K562 (cell line): ENCODE results near the gene EDRF1. TPM values are rescaled to one million over a fixed set of nuclear protein-coding genes. Genes with fewer than 3 reads are reported as not detected.

Experiments
- ATAC-seq: fragments of 200-7000 bp; cut with Tn5 transposase; 3 replicates; pipeline ENCODE4 v1.9.1; 2020; ENCODE audit warnings: moderate library complexity
- BruUV-seq: library from RNA; stranded (reverse); fragments of 400-500 nt; replicated peaks from 2 replicates; lab custom pipeline; 2021; lab: Mats Ljungman, UMichigan
- CTCF ChIA-PET: fragments of 300-600 bp; formaldehyde crosslinking; extraction: SDS; loops from one replicate; lab custom pipeline; 2021; ENCODE audit warnings: low intra/inter-chr PET ratio; lab: Yijun Ruan, JAX
- POLR2A ChIA-PET: fragments of 300-600, 350-650 bp; sonication (Branson Sonifier 250); formaldehyde crosslinking; extraction: SDS; loops from one replicate; lab custom pipeline; 2021; ENCODE audit warnings: antibody characterized with exemption, inconsistent platforms; lab: Yijun Ruan, JAX
- DNase-seq, 4 experiments: peaks; one replicate each; pipeline versions ENCODE4 v3.0.0 to v3.0.0-alpha.2; 2011 to 2018; ENCODE audit warnings: low spot score in 3 of 4, mixed read lengths in 3 of 4; ENCODE audit errors: extremely low read depth in 1 of 4
- FAIRE-seq: peaks from 2 replicates; lab custom pipeline; 2011; peaks lifted over from hg19 to GRCh38; lab: Jason Lieb, UNC
- H2AFZ ChIP-seq: 2 replicates; pipeline ENCODE4 v1.6.0; 2011; ENCODE audit warnings: low read depth, low read length, control low read depth, inconsistent platforms
- H3K27ac ChIP-seq: fragments of 200-600 bp; 3 replicates; pipeline ENCODE4 v1.8.0; 2011; ENCODE audit warnings: low read depth, mild to moderate bottlenecking, control low read depth, inconsistent platforms, low read length, moderate library complexity, mixed read lengths; ENCODE audit errors: extremely low read depth
- H3K27me3 ChIP-seq, 2 experiments: fragments of 300-600 bp in 1 of 2; 2 replicates in 1 of 2; 3 replicates in 1 of 2; pipeline versions ENCODE4 v1.6.0 to v1.8.0; 2011; ENCODE audit warnings: inconsistent platforms in 2 of 2, low read length in 2 of 2, mild to moderate bottlenecking in 1 of 2, mixed read lengths in 1 of 2, moderate library complexity in 1 of 2; ENCODE audit not compliant: control insufficient read depth in 2 of 2, insufficient read depth in 2 of 2
- H3K36me3 ChIP-seq: fragments of 300-600 bp; 3 replicates; pipeline ENCODE4 v1.8.0; 2011; ENCODE audit warnings: mild to moderate bottlenecking, low read length, inconsistent platforms; ENCODE audit not compliant: control insufficient read depth, insufficient read depth
- H3K4me1 ChIP-seq, 2 experiments: fragments of 200-600 bp in 1 of 2; replicated peaks in 1 of 2; 2 replicates in 1 of 2; 3 replicates in 1 of 2; pipeline versions ENCODE4 v1.5.1 to v1.8.0; 2011; ENCODE audit warnings: inconsistent platforms in 2 of 2, low read length in 2 of 2, mild to moderate bottlenecking in 1 of 2, mixed read lengths in 1 of 2, moderate library complexity in 1 of 2; ENCODE audit not compliant: control insufficient read depth in 2 of 2, insufficient read depth in 2 of 2
- H3K4me2 ChIP-seq: 2 replicates; pipeline ENCODE4 v1.6.1; 2011; ENCODE audit warnings: low read length, control low read depth, inconsistent platforms, mixed read lengths; ENCODE audit not compliant: insufficient read depth
- H3K4me3 ChIP-seq: fragments of 200-600 bp; sonication (generic), shearing (Covaris generic); 2 replicates; pipeline ENCODE4 v1.5.1; 2016; ENCODE audit warnings: control low read depth, inconsistent platforms
- H3K79me2 ChIP-seq: fragments of 200-600 bp; 3 replicates; pipeline ENCODE4 v1.8.0; 2011; ENCODE audit warnings: low read length, inconsistent platforms; ENCODE audit not compliant: control insufficient read depth, insufficient read depth
- H3K9ac ChIP-seq, 2 experiments: 2 replicates each; pipeline versions ENCODE4 v1.6.0 to v1.6.1; 2011; ENCODE audit warnings: low read depth in 2 of 2, low read length in 2 of 2, control low read depth in 1 of 2, inconsistent platforms in 1 of 2, mild to moderate bottlenecking in 1 of 2, mixed read lengths in 1 of 2; ENCODE audit not compliant: insufficient read depth in 1 of 2
- H3K9me1 ChIP-seq: one replicate; pipeline ENCODE4 v1.6.0; 2011; ENCODE audit warnings: inconsistent platforms, mild to moderate bottlenecking, low read length, moderate library complexity; ENCODE audit not compliant: control insufficient read depth, insufficient read depth
- H3K9me3 ChIP-seq: replicated peaks from 2 replicates; pipeline ENCODE4 v1.5.1; 2011; ENCODE audit warnings: low read depth, low read length, inconsistent platforms; ENCODE audit not compliant: control insufficient read depth, insufficient read depth
- H4K20me1 ChIP-seq: replicated peaks from 2 replicates; pipeline ENCODE4 v1.6.1; 2011; ENCODE audit warnings: low read length, inconsistent platforms, mixed read lengths; ENCODE audit not compliant: control insufficient read depth, insufficient read depth
- CTCF ChIP-seq, 3 experiments: IDR thresholded peaks in 2 of 3; conservative IDR thresholded peaks in 1 of 3; 2 replicates each; pipeline ENCODE4 v1.5.1; 2011 to 2012; ENCODE audit warnings: low read length in 3 of 3, mild to moderate bottlenecking in 3 of 3, control low read depth in 2 of 3, improper control_type of control experiment in 1 of 3, inconsistent platforms in 1 of 3, low read depth in 1 of 3, mixed read lengths in 1 of 3, moderate library complexity in 1 of 3; ENCODE audit not compliant: insufficient read depth in 2 of 3
- NFYB ChIP-seq: IDR thresholded peaks from 2 replicates; pipeline ENCODE4 v1.6.1; 2011; ENCODE audit warnings: mild to moderate bottlenecking, moderate library complexity; ENCODE audit not compliant: insufficient read length; ENCODE audit errors: extremely low read depth
- RFX1 ChIP-seq: fragments of 450-650 bp; IDR thresholded peaks from 2 replicates; pipeline ENCODE4 v1.6.1; 2016; ENCODE audit warnings: mild to moderate bottlenecking, moderate library complexity
- SIN3B ChIP-seq: fragments of 450-650 bp; IDR thresholded peaks from 2 replicates; pipeline ENCODE4 v1.6.1; 2017; ENCODE audit warnings: low read depth, mild to moderate bottlenecking, moderate library complexity
- WGBS: fragments of 100-300 bp; shearing (Covaris generic); methylation state at CpG from one replicate; pipeline ENCODE4 v1.1.6; 2016; ENCODE audit warnings: low coverage, mixed read lengths; ENCODE audit not compliant: insufficient coverage; ENCODE audit errors: missing lambda C conversion rate; 5-methylcytosine and 5-hydroxymethylcytosine counted together
- in situ Hi-C: fragments of 300-500 bp; cut with MboI; formaldehyde crosslinking; loops from 4 replicates; pipeline ENCODE4 v1.15.0; 2018; ENCODE audit warnings: inconsistent platforms, mixed read lengths
- intact Hi-C: fragments of 100-400 bp; cut with micrococcal nuclease; formaldehyde crosslinking; loops from 2 replicates; pipeline ENCODE4 v1.14.2; 2022
- polyA plus RNA-seq, 8 experiments: library from polyadenylated mRNA; depleted of rRNA in 4 of 8; stranded (reverse) in 5 of 8; unstranded in 3 of 8; fragments of >200 nt; fragmentation: Nextera tagmentation in 2 of 8; fragmentation: Illumina TruSeq in 1 of 8; extraction: Ambion mirVana in 2 of 8; extraction: Trizol in 1 of 8; gene quantifications; 2 replicates each; pipeline versions ENCODE4 v1.2.1 to v1.2.3, GENCODE V29; 2011 to 2014; ENCODE audit warnings: inconsistent platforms in 1 of 8, missing spikeins in 1 of 8
- total RNA-seq, 7 experiments: library from RNA; depleted of rRNA in 6 of 7; stranded (reverse); fragments of >200 nt in 6 of 7; fragmentation: Illumina TruSeq in 2 of 7; extraction: Trizol in 2 of 7; gene quantifications; 2 replicates each; pipeline versions ENCODE4 v1.2.1 to v1.2.3, GENCODE V29; 2011 to 2021; ENCODE audit warnings: low replicate concordance in 1 of 7

Gene EDRF1
- total and polyA plus RNA-seq, 9 of the 15 experiments (the other 6 are each of a cell fraction or from before 2014, with no cell fraction given) = 7.6 to 26.0 (median 18.6) TPM

- TF ChIP-seq SIN3B (no peak), RFX1 (no peak)
Observed at GRCh38 chr10:125770844-125771243, 51.3 kb downstream of the EDRF1 start (continued).

- TF ChIP-seq NFYB (no peak), CTCF (IDR thresholded peaks at IDR 0.05 in 2 of 3, conservative IDR thresholded peaks at IDR 0.05 in 1 of 3; ENCODE audit: insufficient read depth in 2 of 3, low read depth in 1 of 3, low read length in 3 of 3) (0 out of 6 replicates have a peak, but pooled peaks of 1 of the 3 experiments have one; percentile 9)
- POLR2A ChIA-PET = interaction anchor here (0.6 kb wide), 1 partner anchor 866 kb away, joined by 3 read pairs; no protein-coding TSS in a partner anchor
- no peak overlapping the region for H3K9ac ChIP-seq
- in situ Hi-C loops (no loop called here), intact Hi-C loops (no loop called here)
- WGBS = 53% methylated on average over 25 of the region's 28 CpGs
- H3K4me3 ChIP-seq = no peak overlapping the region
- H3K9me1 ChIP-seq = no peaks in the 10 kb centered on the region
- ATAC-seq = peak; percentile 58
- no peaks in the 10 kb centered on the region for H3K9me3 ChIP-seq
- CTCF ChIA-PET = no interaction called here
- no peaks in the 10 kb centered on the region for H3K36me3 ChIP-seq
- FAIRE-seq = no peak
- no peaks in the 10 kb centered on the region for H3K79me2 ChIP-seq
- H3K4me2 ChIP-seq = no peak overlapping the region
- H4K20me1 ChIP-seq = no peaks in the 10 kb centered on the region
- H3K4me1 ChIP-seq = peaks cover 0 to 13% of the 10 kb centered on the region in 2 experiments; a peak in 2 of 5 replicates
- H2AFZ ChIP-seq = no peak overlapping the region
- no peak overlapping the region for H3K27ac ChIP-seq
- DNase-seq = no peak
- no TSS peak for BruUV-seq
- no peaks in the 10 kb centered on the region for H3K27me3 ChIP-seq
Observed at GRCh38 chr10:125772112-125772863, 52.8 kb downstream of the EDRF1 start.
